GM18867 (cell line): ENCODE data around the gene POLR2L.

Source experiments
- ATAC-seq: cut with Tn5 transposase; IDR thresholded peaks from one replicate; pipeline ENCODE4 v1.9.1; 2021; ENCODE audit warnings: mild to moderate bottlenecking, moderate library complexity; ENCODE audit not compliant: unreplicated experiment

Gene POLR2L

GRCh38 chr11:842370-843002 lies at the start of gene POLR2L, which contains the start of gene TSPAN4:
Gene POLR2L, minus strand, starts transcription at chr11:842529. Its CDS starts 21 bp downstream, at chr11:842508.
Gene TSPAN4, plus strand, starts transcription at chr11:842852. Its CDS starts 7,453 bp downstream, at chr11:850305.
- peak; percentile 62 for ATAC-seq

GRCh38 chr11:890794-891540 lies 48.6 kb upstream of the POLR2L start:
- no peak for ATAC-seq

GRCh38 chr11:889687-890475 lies 47.6 kb upstream of the POLR2L start:
- no peak for ATAC-seq

DNA sequence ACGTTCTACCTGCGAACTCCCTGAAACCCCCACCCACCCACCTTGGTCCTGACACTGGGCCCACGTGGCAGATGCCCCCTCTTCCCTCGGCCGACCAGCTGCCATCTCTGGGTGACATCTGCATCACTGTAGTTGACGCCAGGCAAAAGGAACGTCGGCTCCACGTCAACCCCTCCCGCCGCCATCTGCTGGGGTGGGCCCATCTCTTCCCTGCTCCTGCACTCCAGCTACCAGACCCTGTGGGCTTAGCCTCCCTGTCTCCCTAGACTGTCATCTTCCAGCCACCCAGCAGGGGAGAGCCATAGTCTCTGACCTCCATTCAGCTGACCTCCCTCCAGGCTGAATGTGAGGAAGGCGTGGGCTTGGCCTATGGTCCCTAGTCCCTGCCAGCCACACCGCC lies 46.9 kb upstream of the POLR2L start:
- ATAC-seq: no peak

DNA sequence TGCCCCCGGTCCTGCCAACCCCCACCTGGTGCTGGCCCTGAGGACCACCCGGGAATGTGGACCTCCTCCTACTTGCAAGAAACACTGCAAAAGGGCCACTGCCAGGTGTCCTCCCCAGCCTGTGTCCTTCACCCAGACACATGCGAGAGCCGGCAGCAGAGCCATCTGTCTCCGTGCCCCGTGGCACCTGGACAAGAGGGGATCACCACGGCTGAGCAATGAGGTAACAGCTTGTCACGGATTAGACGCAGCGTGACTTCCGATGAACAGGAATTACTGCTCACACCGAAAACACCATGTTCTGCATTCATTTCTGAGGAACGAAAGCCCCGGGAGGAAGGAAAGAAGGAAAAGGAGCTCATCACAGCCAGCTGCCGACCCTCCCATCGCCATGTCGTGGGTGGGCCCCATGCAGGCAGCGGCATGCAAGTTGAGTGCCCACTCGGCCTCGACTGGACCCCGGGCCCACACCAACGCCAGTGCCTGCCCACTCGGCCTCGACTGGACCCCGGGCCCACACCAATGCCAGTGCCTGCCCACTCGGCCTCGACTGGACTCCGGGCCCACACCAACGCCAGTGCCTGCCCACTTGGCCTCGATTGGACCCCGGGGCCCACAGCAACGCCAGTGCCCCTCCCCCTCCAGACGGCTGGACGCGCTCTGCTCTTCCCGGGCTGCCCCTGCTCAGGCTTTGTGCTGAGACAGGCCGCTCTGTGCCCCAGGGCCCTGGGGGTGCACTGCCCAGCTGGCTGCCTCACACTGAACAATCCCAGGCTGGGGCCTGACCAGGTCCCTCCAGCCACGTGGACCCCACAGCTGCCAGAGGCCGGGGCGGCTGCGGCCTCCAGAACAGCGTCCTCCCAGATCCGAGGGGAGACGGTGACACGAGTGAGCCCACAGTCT lies 46.2 kb upstream of the POLR2L start:
- ATAC-seq: no peak

DNA sequence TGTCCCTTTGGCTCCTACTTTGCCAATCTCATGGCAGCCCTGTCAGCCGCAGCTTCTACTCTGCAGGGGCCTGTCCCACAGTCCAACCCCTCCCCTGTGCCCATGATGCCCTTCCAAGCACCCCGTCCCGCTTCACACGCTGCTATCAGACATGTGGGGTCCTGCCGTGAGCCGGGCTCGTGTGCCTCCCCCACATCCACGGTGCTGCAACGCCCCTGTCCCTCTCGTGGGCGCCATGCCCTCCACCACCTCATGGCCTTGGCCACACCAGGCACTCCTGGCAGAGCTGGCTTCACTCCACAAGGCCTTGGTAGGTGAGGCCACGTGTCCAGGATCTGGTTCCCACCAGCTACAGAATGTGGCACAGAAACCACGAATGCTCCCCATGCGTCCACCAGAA lies 45.3 kb upstream of the POLR2L start:
- ATAC-seq: no peak

DNA sequence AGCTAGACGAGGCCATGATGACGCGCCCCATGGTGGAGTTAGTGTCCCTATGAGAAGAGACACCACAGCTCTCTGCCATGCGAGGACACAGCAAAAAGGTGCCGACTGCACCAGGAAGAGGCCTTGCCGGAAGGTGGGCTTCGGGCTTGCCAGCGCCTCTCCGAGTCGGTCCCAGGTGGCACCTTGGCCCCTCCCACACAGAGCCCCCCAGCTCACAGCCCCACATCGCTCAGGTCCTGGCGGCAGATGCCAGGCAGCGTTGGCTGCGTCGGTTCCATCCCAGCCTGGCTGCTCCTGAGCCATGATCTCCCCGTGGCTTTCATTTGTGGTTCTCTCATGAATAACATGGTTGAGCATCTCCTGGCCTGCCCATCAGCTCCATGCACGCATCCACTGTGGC lies 44.2 kb upstream of the POLR2L start:
- ATAC-seq: no peak

DNA sequence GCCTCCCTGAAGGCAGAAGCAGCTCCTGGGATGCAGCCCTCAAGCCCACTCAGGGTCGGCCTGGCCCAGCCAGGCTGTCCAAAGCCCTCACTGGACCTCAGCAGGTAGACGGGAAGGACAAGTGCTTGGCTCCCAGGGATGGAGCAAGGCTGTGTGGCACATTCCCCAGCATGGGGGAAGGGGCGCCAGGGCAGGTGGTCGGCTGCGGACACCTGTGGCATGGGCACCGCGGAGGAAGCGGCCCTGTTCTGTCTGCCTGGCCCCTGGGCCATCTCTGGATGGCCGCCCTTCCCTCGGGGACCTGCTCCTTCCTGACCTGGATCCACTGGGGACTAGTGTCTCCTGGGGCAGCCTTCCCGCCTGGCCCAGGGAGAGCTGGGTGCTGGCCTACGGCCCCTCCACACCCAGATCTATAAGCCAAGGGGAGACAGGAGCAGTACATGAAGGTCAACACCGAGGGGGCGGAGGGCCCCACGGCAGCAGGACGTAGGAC lies 42.3 kb upstream of the POLR2L start:
- ATAC-seq: no peak

GRCh38 chr11:883527-883926 lies 41.2 kb upstream of the POLR2L start:
- ATAC-seq: no peak

GRCh38 chr11:882596-882995 lies 40.3 kb upstream of the POLR2L start:
- ATAC-seq: no peak

GRCh38 chr11:880447-880846 lies 38.1 kb upstream of the POLR2L start:
- ATAC-seq: no peak

- no peak for ATAC-seq
Measured at GRCh38 chr11:877565-877964, 35.2 kb upstream of the POLR2L start.

DNA sequence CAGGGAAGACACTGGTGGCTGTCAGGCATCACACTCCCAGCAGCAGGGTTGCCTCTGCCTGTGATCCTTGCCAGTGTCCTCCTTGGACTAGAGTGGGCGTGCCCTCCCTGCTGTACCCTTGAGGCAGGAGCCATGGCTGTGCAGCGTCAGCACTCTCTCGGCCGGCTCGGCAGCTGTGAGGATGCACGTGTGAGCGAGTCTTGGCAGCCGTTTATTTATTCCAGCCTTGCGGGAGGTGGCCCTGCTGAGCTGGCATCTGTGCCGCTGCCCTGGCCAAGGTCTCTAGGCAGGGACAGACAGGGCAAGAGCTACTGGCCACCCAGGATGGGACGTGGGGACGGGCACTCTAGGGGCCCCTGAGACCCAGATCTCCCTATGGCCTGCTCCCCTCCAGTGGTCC lies 34.2 kb upstream of the POLR2L start:
- no peak for ATAC-seq

DNA sequence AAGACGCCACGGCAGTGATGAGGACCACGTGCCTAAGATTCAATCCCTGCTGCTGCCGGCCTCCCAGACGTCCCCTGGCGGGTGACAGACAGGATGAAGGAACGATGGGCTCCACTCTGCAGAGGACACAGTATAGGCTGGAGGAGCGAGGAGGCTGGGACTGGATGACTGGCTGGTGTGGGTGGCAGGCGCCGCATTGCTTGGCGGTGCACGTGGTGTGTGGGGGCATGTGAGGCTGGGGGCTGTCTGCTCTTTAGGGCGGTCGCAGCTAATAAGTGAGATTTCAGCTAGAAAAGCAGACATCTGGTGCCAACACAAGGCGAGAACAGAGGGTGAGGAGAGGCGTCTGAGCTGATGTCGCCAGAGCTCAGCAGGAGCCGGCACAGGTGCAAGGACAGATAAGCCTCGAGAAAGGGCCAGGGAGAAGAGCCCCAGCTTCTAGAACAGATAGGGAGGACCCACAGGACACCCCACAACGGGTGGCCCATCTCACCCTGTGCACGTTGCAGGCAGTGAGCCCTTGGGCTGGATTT lies 33.5 kb upstream of the POLR2L start:
- no peak for ATAC-seq

DNA sequence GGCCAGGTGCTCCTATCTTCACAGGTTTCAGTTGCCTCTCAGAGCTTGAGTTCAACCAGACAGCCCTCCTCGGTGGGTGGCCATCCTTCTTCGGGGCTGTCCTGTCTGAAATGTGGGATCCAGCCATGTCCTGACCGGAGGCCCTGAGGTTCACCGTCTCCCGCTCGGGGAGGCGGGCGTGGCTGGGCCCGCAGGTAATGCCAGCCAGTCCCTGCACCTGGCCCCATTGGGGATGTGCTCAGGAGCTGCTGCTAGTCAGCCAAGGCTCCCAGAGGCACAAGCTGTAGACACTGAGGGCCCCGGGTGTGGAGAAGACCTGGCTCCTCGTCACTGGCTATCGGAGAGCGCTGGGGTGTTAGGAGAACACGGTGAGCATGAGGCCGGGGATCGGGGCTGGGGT lies 32.9 kb upstream of the POLR2L start:
- no peak for ATAC-seq

DNA sequence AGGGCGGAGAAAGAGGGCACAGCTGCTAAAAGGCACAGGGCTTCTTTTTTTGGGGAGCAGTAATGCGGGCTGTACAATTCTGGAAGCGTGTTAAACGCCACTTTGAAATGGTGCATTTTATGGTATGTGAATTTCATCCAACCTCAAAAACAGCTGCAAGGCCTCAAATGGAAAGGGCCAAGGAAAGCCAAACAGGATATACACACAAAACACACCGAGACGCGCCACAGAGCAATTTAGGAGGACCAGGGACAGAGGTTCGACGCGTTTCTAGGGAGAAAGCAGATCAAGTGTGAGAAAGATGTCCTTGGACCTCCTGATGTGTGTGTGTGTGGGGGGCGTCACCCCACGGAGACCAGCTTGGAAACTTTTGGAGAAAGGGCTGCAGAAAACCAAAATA lies 31.4 kb upstream of the POLR2L start:
- ATAC-seq: no peak

GRCh38 chr11:872799-873198 lies 30.5 kb upstream of the POLR2L start:
- no peak for ATAC-seq

DNA sequence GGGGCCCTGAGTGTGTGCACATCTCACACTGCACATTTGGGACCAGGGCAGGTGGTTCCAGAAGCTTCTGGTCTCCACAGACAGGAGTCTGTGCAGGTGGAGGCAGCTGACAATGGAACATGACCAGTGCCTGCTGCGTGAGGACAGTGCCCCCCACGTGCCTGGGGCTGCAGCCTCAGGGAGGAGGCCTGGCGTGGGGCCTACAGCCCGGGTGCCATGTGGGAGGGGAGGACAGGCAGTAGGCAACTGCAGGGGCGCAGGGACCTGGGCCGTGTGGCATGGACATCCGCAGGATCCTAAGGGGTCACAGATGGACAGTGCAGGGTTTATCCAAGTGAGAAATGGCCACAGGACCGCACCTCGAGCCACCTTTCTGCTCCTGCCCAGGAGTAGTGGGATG lies 29.1 kb upstream of the POLR2L start:
- ATAC-seq: no peak

- no peak for ATAC-seq
Measured at GRCh38 chr11:870418-870817, 28.1 kb upstream of the POLR2L start.

- ATAC-seq: no peak
Measured at GRCh38 chr11:870127-870413, 27.7 kb upstream of the POLR2L start.
